K562 (cell line): ENCODE measurements around the gene TNN. TPM values are rescaled to one million over a fixed set of nuclear protein-coding genes. Genes with fewer than 3 reads are reported as not detected.

Experiments used
- ARID2 ChIP-seq: fragments of 450-650 bp; IDR thresholded peaks from 2 replicates; pipeline ENCODE4 v1.6.1; 2017; ENCODE audit warnings: antibody characterized with exemption, mild to moderate bottlenecking
- BACH1 ChIP-seq: fragments of 200-800 bp; sonication (Bioruptor generic); IDR thresholded peaks from 2 replicates; pipeline ENCODE4 v1.6.1; 2016; ENCODE audit warnings: missing genetic modification characterization, missing compliant biosample characterization
- KDM4B ChIP-seq, 2 experiments: fragments of 450-650 bp in 1 of 2; sonication (generic) in 1 of 2; IDR thresholded peaks; 2 replicates each; pipeline ENCODE4 v1.6.1; 2016 to 2017; ENCODE audit warnings: borderline replicate concordance in 2 of 2, antibody characterized with exemption in 1 of 2, low read depth in 1 of 2, mild to moderate bottlenecking in 1 of 2
- MCM5 ChIP-seq: fragments of 450-650 bp; IDR thresholded peaks from 2 replicates; pipeline ENCODE4 v1.6.1; 2016; ENCODE audit warnings: low read depth
- MECOM ChIP-seq: fragments of 250-450 bp; sonication (Bioruptor Pico); IDR thresholded peaks from 2 replicates; pipeline ENCODE4 v1.8.0; 2022; ENCODE audit warnings: inconsistent platforms
- SMAD2 ChIP-seq: fragments of 150-350 bp; IDR thresholded peaks from 2 replicates; pipeline ENCODE4 v1.6.1; 2014; ENCODE audit warnings: low read depth, mild to moderate bottlenecking, low read length
- SOX6 ChIP-seq: fragments of 450-650 bp; IDR thresholded peaks from 2 replicates; pipeline ENCODE4 v1.6.1; 2014; ENCODE audit warnings: mild to moderate bottlenecking
- THRAP3 ChIP-seq: fragments of 450-650 bp; IDR thresholded peaks from 2 replicates; pipeline ENCODE4 v1.6.1; 2016; ENCODE audit warnings: mild to moderate bottlenecking, inconsistent platforms, borderline replicate concordance
- ZNF77 ChIP-seq: fragments of 250-450 bp; sonication (Bioruptor Pico); IDR thresholded peaks from 2 replicates; pipeline ENCODE4 v1.5.0; 2020
- polyA plus RNA-seq, 8 experiments: library from polyadenylated mRNA; depleted of rRNA in 4 of 8; stranded (reverse) in 5 of 8; unstranded in 3 of 8; fragments of >200 nt; fragmentation: Nextera tagmentation in 2 of 8; fragmentation: Illumina TruSeq in 1 of 8; extraction: Ambion mirVana in 2 of 8; extraction: Trizol in 1 of 8; gene quantifications; 2 replicates each; pipeline versions ENCODE4 v1.2.1 to v1.2.3, GENCODE V29; 2011 to 2014; ENCODE audit warnings: inconsistent platforms in 1 of 8, missing spikeins in 1 of 8
- total RNA-seq, 7 experiments: library from RNA; depleted of rRNA in 6 of 7; stranded (reverse); fragments of >200 nt in 6 of 7; fragmentation: Illumina TruSeq in 2 of 7; extraction: Trizol in 2 of 7; gene quantifications; 2 replicates each; pipeline versions ENCODE4 v1.2.1 to v1.2.3, GENCODE V29; 2011 to 2021; ENCODE audit warnings: low replicate concordance in 1 of 7
- TF ChIP-seq, protein P1 (sequence below), 2 experiments: fragments of 150-350 bp in 1 of 2; IDR thresholded peaks; 2 replicates each; pipeline ENCODE4 v1.6.1; 2012 to 2016; ENCODE audit warnings: low read depth in 2 of 2, low read length in 2 of 2, mild to moderate bottlenecking in 1 of 2, moderate library complexity in 1 of 2
- TF ChIP-seq, protein P2 (sequence below), 2 experiments: fragments of 450-650 bp in 1 of 2; sonication (generic) in 1 of 2; formaldehyde crosslinking in 1 of 2; IDR thresholded peaks in 1 of 2; conservative IDR thresholded peaks in 1 of 2; 2 replicates each; pipeline versions ENCODE4 v1.6.1 to v1.8.1; 2016 to 2023; ENCODE audit warnings: mild to moderate bottlenecking in 2 of 2, moderate library complexity in 2 of 2, inconsistent platforms in 1 of 2, missing genetic modification reagents in 1 of 2
- TF ChIP-seq, protein P3 (sequence below): sonication (generic); formaldehyde crosslinking; IDR thresholded peaks from 2 replicates; pipeline ENCODE4 v1.8.0; 2022; ENCODE audit warnings: missing genetic modification reagents, mild to moderate bottlenecking, moderate library complexity, borderline replicate concordance
- TF ChIP-seq, protein P4 (sequence below): fragments of 450-650 bp; IDR thresholded peaks from 2 replicates; pipeline ENCODE4 v1.6.1; 2016; ENCODE audit warnings: missing biosample characterization, missing genetic modification characterization
- TF ChIP-seq, protein P5 (sequence below): fragments of 250-450 bp; sonication (Bioruptor Pico); IDR thresholded peaks from 2 replicates; pipeline ENCODE4 v1.4.0; 2020; ENCODE audit warnings: mild to moderate bottlenecking, moderate library complexity, borderline replicate concordance
- TF ChIP-seq, protein P6 (sequence below): fragments of 450-650 bp; formaldehyde crosslinking; IDR thresholded peaks from 2 replicates; pipeline ENCODE4 v1.4.0; 2020; ENCODE audit warnings: mild to moderate bottlenecking, moderate library complexity

The TNN gene
- total and polyA plus RNA-seq, 9 of the 15 experiments (the other 6 are each of a cell fraction or from before 2014, with no cell fraction given), result 0.01 to 0.09 (median 0.07) TPM; not detected in 4

DNA sequence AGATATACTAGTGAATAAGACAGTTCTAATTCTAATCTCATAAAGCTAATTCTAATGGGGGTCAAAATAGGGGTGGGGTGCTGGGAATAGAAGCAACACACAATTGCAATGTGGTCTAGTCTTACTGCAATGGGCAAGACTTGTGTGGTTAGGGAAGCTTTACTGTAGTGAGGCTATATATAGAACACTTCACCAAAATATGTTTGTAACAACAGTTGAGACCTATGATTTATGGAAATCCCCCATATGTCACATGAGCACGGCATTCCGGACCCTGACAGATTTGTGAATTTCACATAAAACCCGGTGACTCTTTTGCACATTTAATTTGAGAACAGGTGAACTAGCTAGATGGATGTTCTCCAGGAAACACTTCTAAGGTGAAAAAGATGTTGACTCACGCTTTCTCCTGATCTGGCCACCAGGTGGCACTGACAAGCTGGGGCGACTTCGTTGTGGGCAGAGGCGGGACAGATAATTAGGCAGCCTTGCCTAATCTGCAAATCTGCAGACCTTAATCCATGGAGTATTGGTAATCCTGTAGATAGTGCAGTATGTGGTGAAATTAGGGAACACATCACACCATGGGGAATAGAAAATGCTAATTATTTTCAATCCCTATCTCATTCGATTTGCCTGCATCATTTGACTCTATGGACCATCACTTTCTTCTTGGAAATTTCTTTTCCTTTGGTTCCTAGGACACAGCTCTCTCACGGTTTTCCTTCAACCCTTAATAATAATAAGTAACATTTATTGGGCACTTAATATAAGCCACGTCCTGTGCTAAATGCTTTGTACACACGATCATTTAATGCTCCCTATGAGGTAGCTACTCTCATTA, 87.2 kb downstream of the TNN start (continued):
- TF ChIP-seq, protein P1, sequence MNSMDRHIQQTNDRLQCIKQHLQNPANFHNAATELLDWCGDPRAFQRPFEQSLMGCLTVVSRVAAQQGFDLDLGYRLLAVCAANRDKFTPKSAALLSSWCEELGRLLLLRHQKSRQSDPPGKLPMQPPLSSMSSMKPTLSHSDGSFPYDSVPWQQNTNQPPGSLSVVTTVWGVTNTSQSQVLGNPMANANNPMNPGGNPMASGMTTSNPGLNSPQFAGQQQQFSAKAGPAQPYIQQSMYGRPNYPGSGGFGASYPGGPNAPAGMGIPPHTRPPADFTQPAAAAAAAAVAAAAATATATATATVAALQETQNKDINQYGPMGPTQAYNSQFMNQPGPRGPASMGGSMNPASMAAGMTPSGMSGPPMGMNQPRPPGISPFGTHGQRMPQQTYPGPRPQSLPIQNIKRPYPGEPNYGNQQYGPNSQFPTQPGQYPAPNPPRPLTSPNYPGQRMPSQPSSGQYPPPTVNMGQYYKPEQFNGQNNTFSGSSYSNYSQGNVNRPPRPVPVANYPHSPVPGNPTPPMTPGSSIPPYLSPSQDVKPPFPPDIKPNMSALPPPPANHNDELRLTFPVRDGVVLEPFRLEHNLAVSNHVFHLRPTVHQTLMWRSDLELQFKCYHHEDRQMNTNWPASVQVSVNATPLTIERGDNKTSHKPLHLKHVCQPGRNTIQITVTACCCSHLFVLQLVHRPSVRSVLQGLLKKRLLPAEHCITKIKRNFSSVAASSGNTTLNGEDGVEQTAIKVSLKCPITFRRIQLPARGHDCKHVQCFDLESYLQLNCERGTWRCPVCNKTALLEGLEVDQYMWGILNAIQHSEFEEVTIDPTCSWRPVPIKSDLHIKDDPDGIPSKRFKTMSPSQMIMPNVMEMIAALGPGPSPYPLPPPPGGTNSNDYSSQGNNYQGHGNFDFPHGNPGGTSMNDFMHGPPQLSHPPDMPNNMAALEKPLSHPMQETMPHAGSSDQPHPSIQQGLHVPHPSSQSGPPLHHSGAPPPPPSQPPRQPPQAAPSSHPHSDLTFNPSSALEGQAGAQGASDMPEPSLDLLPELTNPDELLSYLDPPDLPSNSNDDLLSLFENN (IDR thresholded peaks at IDR 0.05; ENCODE audit: low read depth in 2 of 2, low read length in 2 of 2), result no peak
- TF ChIP-seq, protein P2, sequence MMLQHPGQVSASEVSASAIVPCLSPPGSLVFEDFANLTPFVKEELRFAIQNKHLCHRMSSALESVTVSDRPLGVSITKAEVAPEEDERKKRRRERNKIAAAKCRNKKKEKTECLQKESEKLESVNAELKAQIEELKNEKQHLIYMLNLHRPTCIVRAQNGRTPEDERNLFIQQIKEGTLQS (IDR thresholded peaks at IDR 0.05), result no peak
- TF ChIP-seq, protein P2 (CRISPR knock-in tag; conservative IDR thresholded peaks at IDR 0.05), result 0 out of 2 replicates have a peak, but pooled peaks have one; percentile 41
- no peak for TF ChIP-seq SMAD2
- no peak for TF ChIP-seq THRAP3
- TF ChIP-seq, protein P3, sequence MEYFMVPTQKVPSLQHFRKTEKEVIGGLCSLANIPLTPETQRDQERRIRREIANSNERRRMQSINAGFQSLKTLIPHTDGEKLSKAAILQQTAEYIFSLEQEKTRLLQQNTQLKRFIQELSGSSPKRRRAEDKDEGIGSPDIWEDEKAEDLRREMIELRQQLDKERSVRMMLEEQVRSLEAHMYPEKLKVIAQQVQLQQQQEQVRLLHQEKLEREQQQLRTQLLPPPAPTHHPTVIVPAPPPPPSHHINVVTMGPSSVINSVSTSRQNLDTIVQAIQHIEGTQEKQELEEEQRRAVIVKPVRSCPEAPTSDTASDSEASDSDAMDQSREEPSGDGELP (CRISPR knock-in tag), result 0 out of 2 replicates have a peak, but pooled peaks have one; percentile 24
- peak; percentile 68 for TF ChIP-seq ARID2
- TF ChIP-seq ZNF77 (CRISPR knock-in tag), result no peak
- no peak for TF ChIP-seq KDM4B (IDR thresholded peaks at IDR 0.05; ENCODE audit: borderline replicate concordance in 2 of 2, low read depth in 1 of 2)
- TF ChIP-seq MCM5, result no peak
- peak; percentile 69; the same call in 1 of the 2 replicates for TF ChIP-seq BACH1 (tag)
- TF ChIP-seq, protein P4, sequence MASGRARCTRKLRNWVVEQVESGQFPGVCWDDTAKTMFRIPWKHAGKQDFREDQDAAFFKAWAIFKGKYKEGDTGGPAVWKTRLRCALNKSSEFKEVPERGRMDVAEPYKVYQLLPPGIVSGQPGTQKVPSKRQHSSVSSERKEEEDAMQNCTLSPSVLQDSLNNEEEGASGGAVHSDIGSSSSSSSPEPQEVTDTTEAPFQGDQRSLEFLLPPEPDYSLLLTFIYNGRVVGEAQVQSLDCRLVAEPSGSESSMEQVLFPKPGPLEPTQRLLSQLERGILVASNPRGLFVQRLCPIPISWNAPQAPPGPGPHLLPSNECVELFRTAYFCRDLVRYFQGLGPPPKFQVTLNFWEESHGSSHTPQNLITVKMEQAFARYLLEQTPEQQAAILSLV, result no peak
- TF ChIP-seq, protein P5, sequence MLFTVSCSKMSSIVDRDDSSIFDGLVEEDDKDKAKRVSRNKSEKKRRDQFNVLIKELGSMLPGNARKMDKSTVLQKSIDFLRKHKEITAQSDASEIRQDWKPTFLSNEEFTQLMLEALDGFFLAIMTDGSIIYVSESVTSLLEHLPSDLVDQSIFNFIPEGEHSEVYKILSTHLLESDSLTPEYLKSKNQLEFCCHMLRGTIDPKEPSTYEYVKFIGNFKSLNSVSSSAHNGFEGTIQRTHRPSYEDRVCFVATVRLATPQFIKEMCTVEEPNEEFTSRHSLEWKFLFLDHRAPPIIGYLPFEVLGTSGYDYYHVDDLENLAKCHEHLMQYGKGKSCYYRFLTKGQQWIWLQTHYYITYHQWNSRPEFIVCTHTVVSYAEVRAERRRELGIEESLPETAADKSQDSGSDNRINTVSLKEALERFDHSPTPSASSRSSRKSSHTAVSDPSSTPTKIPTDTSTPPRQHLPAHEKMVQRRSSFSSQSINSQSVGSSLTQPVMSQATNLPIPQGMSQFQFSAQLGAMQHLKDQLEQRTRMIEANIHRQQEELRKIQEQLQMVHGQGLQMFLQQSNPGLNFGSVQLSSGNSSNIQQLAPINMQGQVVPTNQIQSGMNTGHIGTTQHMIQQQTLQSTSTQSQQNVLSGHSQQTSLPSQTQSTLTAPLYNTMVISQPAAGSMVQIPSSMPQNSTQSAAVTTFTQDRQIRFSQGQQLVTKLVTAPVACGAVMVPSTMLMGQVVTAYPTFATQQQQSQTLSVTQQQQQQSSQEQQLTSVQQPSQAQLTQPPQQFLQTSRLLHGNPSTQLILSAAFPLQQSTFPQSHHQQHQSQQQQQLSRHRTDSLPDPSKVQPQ (CRISPR knock-in tag), result no peak
- TF ChIP-seq, protein P6, sequence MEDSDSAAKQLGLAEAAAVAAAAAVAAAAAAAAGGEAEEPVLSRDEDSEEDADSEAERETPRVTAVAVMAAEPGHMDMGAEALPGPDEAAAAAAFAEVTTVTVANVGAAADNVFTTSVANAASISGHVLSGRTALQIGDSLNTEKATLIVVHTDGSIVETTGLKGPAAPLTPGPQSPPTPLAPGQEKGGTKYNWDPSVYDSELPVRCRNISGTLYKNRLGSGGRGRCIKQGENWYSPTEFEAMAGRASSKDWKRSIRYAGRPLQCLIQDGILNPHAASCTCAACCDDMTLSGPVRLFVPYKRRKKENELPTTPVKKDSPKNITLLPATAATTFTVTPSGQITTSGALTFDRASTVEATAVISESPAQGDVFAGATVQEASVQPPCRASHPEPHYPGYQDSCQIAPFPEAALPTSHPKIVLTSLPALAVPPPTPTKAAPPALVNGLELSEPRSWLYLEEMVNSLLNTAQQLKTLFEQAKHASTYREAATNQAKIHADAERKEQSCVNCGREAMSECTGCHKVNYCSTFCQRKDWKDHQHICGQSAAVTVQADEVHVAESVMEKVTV, result peak; percentile 94
- peak; percentile 19; the same call in 1 of the 2 replicates for TF ChIP-seq SOX6
- TF ChIP-seq MECOM (CRISPR knock-in tag), result no peak
